AG10803 (cell line): ENCODE results near the gene ACVR2A.

ENCODE experiments used
- DNase-seq: peaks from one replicate; pipeline ENCODE4 v3.0.0; 2010; ENCODE audit warnings: low read depth
- H3K4me3 ChIP-seq: 2 replicates; pipeline ENCODE4 v1.5.1; 2011; ENCODE audit warnings: mild to moderate bottlenecking, low read length, control low read depth
- CTCF ChIP-seq: conservative IDR thresholded peaks from 2 replicates; pipeline ENCODE4 v1.5.1; 2011; ENCODE audit warnings: mild to moderate bottlenecking, low read length, control low read depth, inconsistent platforms

The ACVR2A gene

GRCh38 chr2:147916723-147917122 lies 71.9 kb downstream of the ACVR2A start:
- no peak for TF ChIP-seq CTCF
- H3K4me3 ChIP-seq: no peak overlapping the region
- DNase-seq: no peak

- TF ChIP-seq CTCF: no peak
- H3K4me3 ChIP-seq: no peak overlapping the region
- no peak for DNase-seq
Observed at GRCh38 chr2:147917161-147917560, 72.3 kb downstream of the ACVR2A start.

GRCh38 chr2:147923846-147924245 lies 79.0 kb downstream of the ACVR2A start:
- TF ChIP-seq CTCF: no peak
- no peak for DNase-seq
- no peak overlapping the region for H3K4me3 ChIP-seq

GRCh38 chr2:147924647-147925046 lies 79.8 kb downstream of the ACVR2A start:
- no peak for TF ChIP-seq CTCF
- DNase-seq: no peak
- H3K4me3 ChIP-seq: no peak overlapping the region

- no peak overlapping the region for H3K4me3 ChIP-seq
- TF ChIP-seq CTCF: no peak
- no peak for DNase-seq
Observed at GRCh38 chr2:147925886-147926285, 81.1 kb downstream of the ACVR2A start.

- TF ChIP-seq CTCF: no peak
- no peak overlapping the region for H3K4me3 ChIP-seq
- no peak for DNase-seq
Observed at GRCh38 chr2:147927053-147927588, 82.3 kb downstream of the ACVR2A start.

- no peak for DNase-seq
- no peak for TF ChIP-seq CTCF
- H3K4me3 ChIP-seq: no peak overlapping the region
Observed at GRCh38 chr2:147933931-147934330, 89.1 kb downstream of the ACVR2A start.
